HepG2 (cell line): ENCODE data around the gene ZNF644. TPM values are rescaled to one million over a fixed set of nuclear protein-coding genes. Genes with fewer than 3 reads are reported as not detected.

Source experiments
- AGO2 ChIP-seq: fragments of 200-400 bp; formaldehyde crosslinking; optimal IDR thresholded peaks from 2 replicates; pipeline ENCODE3; 2017; ENCODE audit warnings: mild to moderate bottlenecking, low read depth, low read length, moderate library complexity
- CHD4 ChIP-seq: fragments of 200-600 bp; sonication (generic); IDR thresholded peaks from 2 replicates; pipeline ENCODE4 v1.7.0; 2017; ENCODE audit warnings: mild to moderate bottlenecking, low read length, borderline replicate concordance
- HMG20B ChIP-seq: conservative IDR thresholded peaks from 2 replicates; pipeline ENCODE4 v1.6.1; 2016; ENCODE audit warnings: missing genetic modification reagents, missing compliant biosample characterization
- SP1 ChIP-seq, 2 experiments: fragments of 450-650 bp in 1 of 2; sonication (generic) in 1 of 2; formaldehyde crosslinking in 1 of 2; IDR thresholded peaks; 2 replicates each; pipeline versions ENCODE4 v1.4.0 to v1.6.1; 2016 to 2020; ENCODE audit warnings: missing genetic modification reagents in 1 of 2
- ZKSCAN5 ChIP-seq: sonication (generic); formaldehyde crosslinking; IDR thresholded peaks from 2 replicates; pipeline ENCODE4 v1.5.1; 2020; ENCODE audit warnings: mild to moderate bottlenecking, missing genetic modification reagents
- ZNF3 ChIP-seq: IDR thresholded peaks from 2 replicates; pipeline ENCODE4 v1.7.0; 2017; ENCODE audit warnings: inconsistent platforms
- polyA plus RNA-seq, 8 experiments: library from polyadenylated mRNA; depleted of rRNA in 3 of 8; stranded (reverse) in 7 of 8; unstranded in 1 of 8; fragments of >200 nt; fragmentation: Illumina TruSeq in 4 of 8; extraction: Trizol in 4 of 8; gene quantifications; 2 replicates each; pipeline versions ENCODE4 v1.2.1 to v1.2.3, GENCODE V29; 2011 to 2016; ENCODE audit warnings: low read depth in 4 of 8, missing spikeins in 1 of 8, mixed read lengths in 1 of 8; ENCODE audit not compliant: insufficient read depth in 1 of 8
- total RNA-seq, 5 experiments: library from RNA; depleted of rRNA; stranded (reverse); fragments of >200 nt; fragmentation: Illumina TruSeq; extraction: Trizol; gene quantifications; 2 replicates each; pipeline ENCODE4 v1.2.3, GENCODE V29; 2016; ENCODE audit warnings: low read depth in 1 of 5
- TF ChIP-seq, protein P1 (sequence below): IDR thresholded peaks from 2 replicates; pipeline ENCODE4 v1.4.0; 2020; ENCODE audit warnings: mild to moderate bottlenecking, missing genetic modification reagents
- TF ChIP-seq, protein P2 (sequence below), 2 experiments: fragments of 450-650 bp in 1 of 2; sonication (generic) in 1 of 2; formaldehyde crosslinking; IDR thresholded peaks; 2 replicates each; pipeline versions ENCODE4 v1.5.0 to v1.8.0; 2020 to 2022; ENCODE audit warnings: mild to moderate bottlenecking in 1 of 2, missing genetic modification reagents in 1 of 2
- TF ChIP-seq, protein P3 (sequence below): IDR thresholded peaks from 2 replicates; pipeline ENCODE4 v1.6.1; 2016; ENCODE audit warnings: mild to moderate bottlenecking
- TF ChIP-seq, protein P4 (sequence below): sonication (generic); formaldehyde crosslinking; conservative IDR thresholded peaks from 2 replicates; pipeline ENCODE4 v1.4.0; 2020; ENCODE audit warnings: mild to moderate bottlenecking, missing genetic modification reagents, moderate library complexity
- TF ChIP-seq, protein P5 (sequence below), 2 experiments: sonication (generic) in 1 of 2; formaldehyde crosslinking in 1 of 2; IDR thresholded peaks; 2 replicates each; pipeline versions ENCODE4 v1.4.0 to v1.6.1; 2018 to 2020; ENCODE audit warnings: missing genetic modification reagents in 2 of 2, borderline replicate concordance in 1 of 2, low read depth in 1 of 2, mild to moderate bottlenecking in 1 of 2, missing biosample characterization in 1 of 2

Gene ZNF644
- total and polyA plus RNA-seq, 2 of the 13 experiments (the other 11 are each of a cell fraction or from before 2014, with no cell fraction given), result 17.7 to 51.7 TPM

DNA sequence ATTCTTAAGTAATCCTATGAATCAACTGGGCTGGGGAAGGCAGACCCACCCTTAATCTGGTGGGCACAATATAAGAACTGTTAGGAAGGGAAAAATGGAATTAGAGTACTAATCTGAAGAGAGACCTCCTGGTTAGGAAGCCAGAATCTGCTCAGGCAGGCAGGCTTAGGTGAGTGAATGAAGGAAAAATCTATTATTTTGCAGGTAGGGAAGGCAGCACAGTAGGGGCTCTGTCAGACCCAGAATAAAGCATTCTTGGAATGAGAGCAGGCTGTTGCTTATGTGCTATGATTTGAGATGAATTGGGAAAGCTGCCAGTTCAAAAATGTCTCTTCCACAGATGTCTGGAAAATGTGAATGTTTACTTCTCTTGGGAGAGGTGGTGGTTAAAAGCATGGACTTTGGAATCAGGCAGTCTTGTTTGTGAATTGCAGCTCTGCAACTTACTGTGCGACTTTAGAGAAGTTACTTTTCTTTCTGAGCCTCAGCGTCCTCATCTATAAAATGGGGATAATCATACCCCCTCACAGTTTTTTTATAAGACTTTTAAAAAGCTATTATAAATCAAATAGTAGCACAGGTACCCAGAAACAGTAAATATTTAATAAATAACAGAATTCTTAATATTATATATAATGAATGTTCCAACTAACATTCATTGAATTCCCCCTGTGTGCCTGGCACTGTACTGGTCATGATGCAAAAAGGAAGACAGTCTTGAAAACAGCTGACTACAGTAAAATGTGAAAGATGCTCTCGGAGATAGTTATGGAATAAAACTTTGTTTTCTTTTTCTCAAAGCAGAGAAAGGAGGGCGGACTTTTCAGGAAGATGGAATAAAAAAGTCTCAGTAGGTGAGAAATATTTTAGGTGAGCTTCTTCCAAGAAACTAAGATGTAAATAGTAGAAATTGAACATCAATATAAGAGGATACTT is 15.3 kb upstream of the ZNF644 start (continued):
- TF ChIP-seq, protein P1, sequence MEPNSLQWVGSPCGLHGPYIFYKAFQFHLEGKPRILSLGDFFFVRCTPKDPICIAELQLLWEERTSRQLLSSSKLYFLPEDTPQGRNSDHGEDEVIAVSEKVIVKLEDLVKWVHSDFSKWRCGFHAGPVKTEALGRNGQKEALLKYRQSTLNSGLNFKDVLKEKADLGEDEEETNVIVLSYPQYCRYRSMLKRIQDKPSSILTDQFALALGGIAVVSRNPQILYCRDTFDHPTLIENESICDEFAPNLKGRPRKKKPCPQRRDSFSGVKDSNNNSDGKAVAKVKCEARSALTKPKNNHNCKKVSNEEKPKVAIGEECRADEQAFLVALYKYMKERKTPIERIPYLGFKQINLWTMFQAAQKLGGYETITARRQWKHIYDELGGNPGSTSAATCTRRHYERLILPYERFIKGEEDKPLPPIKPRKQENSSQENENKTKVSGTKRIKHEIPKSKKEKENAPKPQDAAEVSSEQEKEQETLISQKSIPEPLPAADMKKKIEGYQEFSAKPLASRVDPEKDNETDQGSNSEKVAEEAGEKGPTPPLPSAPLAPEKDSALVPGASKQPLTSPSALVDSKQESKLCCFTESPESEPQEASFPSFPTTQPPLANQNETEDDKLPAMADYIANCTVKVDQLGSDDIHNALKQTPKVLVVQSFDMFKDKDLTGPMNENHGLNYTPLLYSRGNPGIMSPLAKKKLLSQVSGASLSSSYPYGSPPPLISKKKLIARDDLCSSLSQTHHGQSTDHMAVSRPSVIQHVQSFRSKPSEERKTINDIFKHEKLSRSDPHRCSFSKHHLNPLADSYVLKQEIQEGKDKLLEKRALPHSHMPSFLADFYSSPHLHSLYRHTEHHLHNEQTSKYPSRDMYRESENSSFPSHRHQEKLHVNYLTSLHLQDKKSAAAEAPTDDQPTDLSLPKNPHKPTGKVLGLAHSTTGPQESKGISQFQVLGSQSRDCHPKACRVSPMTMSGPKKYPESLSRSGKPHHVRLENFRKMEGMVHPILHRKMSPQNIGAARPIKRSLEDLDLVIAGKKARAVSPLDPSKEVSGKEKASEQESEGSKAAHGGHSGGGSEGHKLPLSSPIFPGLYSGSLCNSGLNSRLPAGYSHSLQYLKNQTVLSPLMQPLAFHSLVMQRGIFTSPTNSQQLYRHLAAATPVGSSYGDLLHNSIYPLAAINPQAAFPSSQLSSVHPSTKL (CRISPR knock-in tag), result peak; percentile 69
- TF ChIP-seq, protein P2, sequence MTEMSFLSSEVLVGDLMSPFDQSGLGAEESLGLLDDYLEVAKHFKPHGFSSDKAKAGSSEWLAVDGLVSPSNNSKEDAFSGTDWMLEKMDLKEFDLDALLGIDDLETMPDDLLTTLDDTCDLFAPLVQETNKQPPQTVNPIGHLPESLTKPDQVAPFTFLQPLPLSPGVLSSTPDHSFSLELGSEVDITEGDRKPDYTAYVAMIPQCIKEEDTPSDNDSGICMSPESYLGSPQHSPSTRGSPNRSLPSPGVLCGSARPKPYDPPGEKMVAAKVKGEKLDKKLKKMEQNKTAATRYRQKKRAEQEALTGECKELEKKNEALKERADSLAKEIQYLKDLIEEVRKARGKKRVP (CRISPR knock-in tag; IDR thresholded peaks at IDR 0.05), result no peak
- 0 out of 2 replicates have a peak, but pooled peaks have one; percentile 51 for TF ChIP-seq ZNF3 (CRISPR knock-in tag)
- no peak for TF ChIP-seq SP1 (IDR thresholded peaks at IDR 0.05)
- TF ChIP-seq SP1 (CRISPR knock-in tag; IDR thresholded peaks at IDR 0.05), result no peak
- TF ChIP-seq, protein P3, sequence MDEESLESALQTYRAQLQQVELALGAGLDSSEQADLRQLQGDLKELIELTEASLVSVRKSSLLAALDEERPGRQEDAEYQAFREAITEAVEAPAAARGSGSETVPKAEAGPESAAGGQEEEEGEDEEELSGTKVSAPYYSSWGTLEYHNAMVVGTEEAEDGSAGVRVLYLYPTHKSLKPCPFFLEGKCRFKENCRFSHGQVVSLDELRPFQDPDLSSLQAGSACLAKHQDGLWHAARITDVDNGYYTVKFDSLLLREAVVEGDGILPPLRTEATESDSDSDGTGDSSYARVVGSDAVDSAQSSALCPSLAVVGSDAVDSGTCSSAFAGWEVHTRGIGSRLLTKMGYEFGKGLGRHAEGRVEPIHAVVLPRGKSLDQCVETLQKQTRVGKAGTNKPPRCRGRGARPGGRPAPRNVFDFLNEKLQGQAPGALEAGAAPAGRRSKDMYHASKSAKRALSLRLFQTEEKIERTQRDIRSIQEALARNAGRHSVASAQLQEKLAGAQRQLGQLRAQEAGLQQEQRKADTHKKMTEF, result peak; percentile 58; the same call in 1 of the 2 replicates
- peak; percentile 62; the same call in 1 of the 2 replicates for TF ChIP-seq CHD4
- TF ChIP-seq, protein P4, sequence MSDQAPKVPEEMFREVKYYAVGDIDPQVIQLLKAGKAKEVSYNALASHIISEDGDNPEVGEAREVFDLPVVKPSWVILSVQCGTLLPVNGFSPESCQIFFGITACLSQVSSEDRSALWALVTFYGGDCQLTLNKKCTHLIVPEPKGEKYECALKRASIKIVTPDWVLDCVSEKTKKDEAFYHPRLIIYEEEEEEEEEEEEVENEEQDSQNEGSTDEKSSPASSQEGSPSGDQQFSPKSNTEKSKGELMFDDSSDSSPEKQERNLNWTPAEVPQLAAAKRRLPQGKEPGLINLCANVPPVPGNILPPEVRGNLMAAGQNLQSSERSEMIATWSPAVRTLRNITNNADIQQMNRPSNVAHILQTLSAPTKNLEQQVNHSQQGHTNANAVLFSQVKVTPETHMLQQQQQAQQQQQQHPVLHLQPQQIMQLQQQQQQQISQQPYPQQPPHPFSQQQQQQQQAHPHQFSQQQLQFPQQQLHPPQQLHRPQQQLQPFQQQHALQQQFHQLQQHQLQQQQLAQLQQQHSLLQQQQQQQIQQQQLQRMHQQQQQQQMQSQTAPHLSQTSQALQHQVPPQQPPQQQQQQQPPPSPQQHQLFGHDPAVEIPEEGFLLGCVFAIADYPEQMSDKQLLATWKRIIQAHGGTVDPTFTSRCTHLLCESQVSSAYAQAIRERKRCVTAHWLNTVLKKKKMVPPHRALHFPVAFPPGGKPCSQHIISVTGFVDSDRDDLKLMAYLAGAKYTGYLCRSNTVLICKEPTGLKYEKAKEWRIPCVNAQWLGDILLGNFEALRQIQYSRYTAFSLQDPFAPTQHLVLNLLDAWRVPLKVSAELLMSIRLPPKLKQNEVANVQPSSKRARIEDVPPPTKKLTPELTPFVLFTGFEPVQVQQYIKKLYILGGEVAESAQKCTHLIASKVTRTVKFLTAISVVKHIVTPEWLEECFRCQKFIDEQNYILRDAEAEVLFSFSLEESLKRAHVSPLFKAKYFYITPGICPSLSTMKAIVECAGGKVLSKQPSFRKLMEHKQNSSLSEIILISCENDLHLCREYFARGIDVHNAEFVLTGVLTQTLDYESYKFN (CRISPR knock-in tag), result peak; percentile 73
- TF ChIP-seq ZKSCAN5, result no peak
- no peak for TF ChIP-seq HMG20B (CRISPR knock-in tag)
- TF ChIP-seq, protein P5, sequence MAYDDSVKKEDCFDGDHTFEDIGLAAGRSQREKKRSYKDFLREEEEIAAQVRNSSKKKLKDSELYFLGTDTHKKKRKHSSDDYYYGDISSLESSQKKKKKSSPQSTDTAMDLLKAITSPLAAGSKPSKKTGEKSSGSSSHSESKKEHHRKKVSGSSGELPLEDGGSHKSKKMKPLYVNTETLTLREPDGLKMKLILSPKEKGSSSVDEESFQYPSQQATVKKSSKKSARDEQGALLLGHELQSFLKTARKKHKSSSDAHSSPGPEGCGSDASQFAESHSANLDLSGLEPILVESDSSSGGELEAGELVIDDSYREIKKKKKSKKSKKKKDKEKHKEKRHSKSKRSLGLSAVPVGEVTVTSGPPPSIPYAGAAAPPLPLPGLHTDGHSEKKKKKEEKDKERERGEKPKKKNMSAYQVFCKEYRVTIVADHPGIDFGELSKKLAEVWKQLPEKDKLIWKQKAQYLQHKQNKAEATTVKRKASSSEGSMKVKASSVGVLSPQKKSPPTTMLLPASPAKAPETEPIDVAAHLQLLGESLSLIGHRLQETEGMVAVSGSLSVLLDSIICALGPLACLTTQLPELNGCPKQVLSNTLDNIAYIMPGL (CRISPR knock-in tag; IDR thresholded peaks at IDR 0.05; ENCODE audit: borderline replicate concordance in 1 of 2, low read depth in 1 of 2), result no peak
- TF ChIP-seq AGO2, result no peak
